Cardiac septum (tissue), 1 donor: ENCODE data around the gene CACNA2D2. TPM values are rescaled to one million over a fixed set of nuclear protein-coding genes. Genes with fewer than 3 reads are reported as not detected.

Experiments used
- DNase-seq: peaks from one replicate; pipeline ENCODE4 v3.0.0-alpha.2; 2020; ENCODE audit warnings: low spot score
- intact Hi-C: fragments of 100-400 bp; cut with DNase I; formaldehyde crosslinking; loops from one replicate; pipeline ENCODE4 v1.14.0; 2022
- total RNA-seq: library from RNA; stranded (reverse); fragmentation: NEBNext Ultra II Directional; extraction: Animal tissue kit (Norgen Biotek cat#: 25700); gene quantifications from one replicate; pipeline ENCODE4 v1.2.1, GENCODE V29; 2021
- donor health status: DM: no; HTN: no; CAD: no.

Gene CACNA2D2
- total RNA-seq, 1 donor from 2014 or later: 1.4 TPM

- intact Hi-C loops: no loop called here
- no peak for DNase-seq
Observed at GRCh38 chr3:50314342-50314741, 189.1 kb downstream of the CACNA2D2 start.

Other genes starting within 250 kb of the CACNA2D2 start
- 26.5 TPM for gene SEMA3B, start 234.5 kb downstream of the CACNA2D2 start, total RNA-seq
- gene LSMEM2, start 224.5 kb downstream of the CACNA2D2 start, total RNA-seq: 25.7 TPM
- 45.7 TPM for gene IFRD2, start 211.2 kb downstream of the CACNA2D2 start, total RNA-seq
- 1.3 TPM for gene HYAL3, start 204.2 kb downstream of the CACNA2D2 start, total RNA-seq
- gene NAA80, start 204.2 kb downstream of the CACNA2D2 start, total RNA-seq: 8.5 TPM
- gene HYAL1, start 200.1 kb downstream of the CACNA2D2 start, total RNA-seq: 51.6 TPM
- 42.0 TPM for gene HYAL2, start 180.9 kb downstream of the CACNA2D2 start, total RNA-seq
- 24.5 TPM for gene TUSC2, start 175.4 kb downstream of the CACNA2D2 start, total RNA-seq
- 11.0 TPM for gene RASSF1, start 162.8 kb downstream of the CACNA2D2 start, total RNA-seq
- 0.35 TPM for gene ZMYND10, start 157.9 kb downstream of the CACNA2D2 start, total RNA-seq
- gene NPRL2, start 152.9 kb downstream of the CACNA2D2 start, total RNA-seq: 19.1 TPM
- 6.4 TPM for gene CYB561D2, start 152.8 kb downstream of the CACNA2D2 start, total RNA-seq
- gene TMEM115, start 144.1 kb downstream of the CACNA2D2 start, total RNA-seq: 26.6 TPM
- gene C3orf18, start 64.1 kb upstream of the CACNA2D2 start, total RNA-seq: 35.7 TPM
- 14.4 TPM for gene HEMK1, start 65.9 kb upstream of the CACNA2D2 start, total RNA-seq
- gene CISH, start 108.1 kb upstream of the CACNA2D2 start, total RNA-seq: 21.1 TPM
- 266 TPM for gene MAPKAPK3, start 113.5 kb upstream of the CACNA2D2 start, total RNA-seq
- 6.1 TPM for gene DOCK3, start 171.3 kb upstream of the CACNA2D2 start, total RNA-seq